Germinal center (tissue), 1 donor: Measurements from ENCODE around the gene PGP.
A peak's percentile ranks its signal among the peaks of the same experiment; 100 is the strongest.

ENCODE experiments used
- DNase-seq: peaks from one replicate; pipeline ENCODE4 v3.0.0; 2012; ENCODE audit warnings: mixed read lengths, low spot score

PGP gene

DNA sequence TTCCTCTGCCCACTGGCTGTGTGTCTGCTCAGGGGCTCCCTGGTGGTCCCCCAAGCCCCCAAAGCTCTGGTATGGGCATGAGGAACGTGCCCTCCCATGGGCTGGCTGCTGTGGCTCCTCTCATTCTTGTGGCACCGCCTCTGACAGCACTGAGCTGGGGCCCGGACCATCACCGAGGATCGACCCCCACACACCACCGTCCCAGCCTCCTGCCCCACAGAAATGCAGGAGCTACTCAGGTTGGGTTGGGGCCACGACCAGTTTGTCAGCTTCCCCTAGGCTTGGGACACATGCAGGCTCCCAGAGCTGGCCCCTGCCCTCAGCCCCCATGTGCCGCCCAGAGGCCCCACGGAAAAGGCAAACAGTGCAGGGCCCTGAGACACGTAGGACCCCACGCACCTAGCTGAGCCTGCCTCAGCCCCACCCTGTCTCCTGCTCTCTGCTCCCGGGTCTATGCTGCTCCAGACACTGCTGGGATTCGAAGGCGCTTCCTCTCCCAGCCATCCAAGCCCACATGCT, 15.0 kb downstream of the PGP start:
- DNase-seq: no peak

DNA sequence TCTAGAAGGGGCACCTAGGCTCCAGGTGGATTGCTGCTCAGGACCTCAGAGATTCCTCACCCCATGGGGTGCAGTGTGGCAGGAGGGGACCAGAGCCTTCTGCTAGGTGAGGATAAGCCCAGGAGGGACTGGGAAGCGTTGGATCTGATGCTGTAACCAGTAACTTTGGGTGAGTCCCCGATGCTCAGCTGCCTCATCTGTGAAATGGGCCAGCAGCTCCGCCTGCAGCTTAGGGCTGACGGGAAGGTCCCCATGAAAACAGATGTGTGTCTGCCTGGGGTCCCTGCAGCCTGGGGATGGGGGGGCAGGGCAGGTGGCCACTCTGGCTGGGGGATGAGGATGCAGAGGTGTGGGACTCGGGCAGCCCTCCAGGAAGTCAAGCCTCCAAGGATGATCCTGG, 15.5 kb downstream of the PGP start:
- DNase-seq: no peak

DNA sequence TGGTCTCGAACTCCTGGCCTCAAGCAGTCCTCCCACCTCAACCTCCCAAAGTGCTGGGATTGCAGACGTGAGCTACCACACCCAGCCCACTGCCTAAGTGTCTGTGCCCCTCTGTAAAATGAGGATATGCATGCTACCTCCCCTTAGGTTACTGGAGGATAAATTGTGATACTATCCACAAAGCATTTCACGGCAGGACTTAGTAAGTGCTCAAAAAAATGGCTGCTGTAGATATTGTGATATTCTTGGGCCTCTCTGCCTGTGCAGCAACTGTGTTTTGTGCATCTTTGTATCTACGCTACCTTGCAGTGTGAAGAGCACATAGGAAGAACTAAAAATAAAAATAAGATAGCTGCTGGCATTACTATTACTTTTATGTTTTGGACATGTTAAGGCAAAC, 16.4 kb downstream of the PGP start:
- no peak for DNase-seq

DNA sequence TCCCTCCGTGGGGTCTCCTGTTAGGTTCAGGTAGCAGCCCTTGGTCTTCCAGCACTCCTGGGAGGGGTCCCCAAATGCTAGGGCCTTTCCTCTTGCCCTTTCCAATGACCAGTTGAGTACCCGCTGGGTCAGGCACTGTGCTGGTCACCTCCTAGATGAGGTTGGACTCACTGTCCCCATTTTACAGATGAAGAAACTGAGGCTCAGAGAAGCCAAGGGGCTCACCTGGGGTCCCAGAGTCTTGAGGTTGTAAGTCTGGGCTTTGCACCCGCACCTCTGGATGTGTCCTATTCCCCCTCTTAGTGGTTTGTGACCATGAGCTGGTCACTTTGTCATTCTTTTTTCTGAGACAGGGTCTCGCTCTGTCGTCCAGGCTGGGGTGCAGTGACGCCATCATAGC, 16.9 kb downstream of the PGP start:
- DNase-seq: no peak

DNA sequence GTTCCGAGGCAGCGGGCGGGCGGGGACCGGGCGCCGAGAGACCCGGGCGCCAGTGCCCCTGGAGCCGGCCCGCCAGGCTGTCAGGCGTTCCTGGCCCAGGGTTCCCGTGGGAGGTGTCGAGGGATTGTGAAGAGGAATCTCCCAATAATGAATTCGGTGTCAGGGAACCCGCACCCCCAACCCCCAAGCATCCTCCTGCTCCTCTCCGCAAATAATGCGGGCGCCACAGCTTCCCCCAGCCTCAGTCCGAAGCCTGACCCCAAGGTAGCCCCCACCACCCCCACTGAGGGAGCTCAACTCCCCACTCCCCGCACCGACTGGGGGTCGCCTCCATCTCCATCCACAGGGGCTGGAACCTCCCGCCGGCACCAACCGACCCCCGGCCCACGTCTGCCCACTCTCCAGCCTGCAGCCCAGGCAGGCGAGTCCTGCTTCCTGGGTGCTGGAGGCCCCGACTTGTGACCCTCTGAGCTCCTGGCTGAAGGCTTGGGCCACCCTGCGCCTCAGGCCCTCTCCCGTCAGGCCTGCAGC, 17.6 kb downstream of the PGP start:
- no peak for DNase-seq

DNA sequence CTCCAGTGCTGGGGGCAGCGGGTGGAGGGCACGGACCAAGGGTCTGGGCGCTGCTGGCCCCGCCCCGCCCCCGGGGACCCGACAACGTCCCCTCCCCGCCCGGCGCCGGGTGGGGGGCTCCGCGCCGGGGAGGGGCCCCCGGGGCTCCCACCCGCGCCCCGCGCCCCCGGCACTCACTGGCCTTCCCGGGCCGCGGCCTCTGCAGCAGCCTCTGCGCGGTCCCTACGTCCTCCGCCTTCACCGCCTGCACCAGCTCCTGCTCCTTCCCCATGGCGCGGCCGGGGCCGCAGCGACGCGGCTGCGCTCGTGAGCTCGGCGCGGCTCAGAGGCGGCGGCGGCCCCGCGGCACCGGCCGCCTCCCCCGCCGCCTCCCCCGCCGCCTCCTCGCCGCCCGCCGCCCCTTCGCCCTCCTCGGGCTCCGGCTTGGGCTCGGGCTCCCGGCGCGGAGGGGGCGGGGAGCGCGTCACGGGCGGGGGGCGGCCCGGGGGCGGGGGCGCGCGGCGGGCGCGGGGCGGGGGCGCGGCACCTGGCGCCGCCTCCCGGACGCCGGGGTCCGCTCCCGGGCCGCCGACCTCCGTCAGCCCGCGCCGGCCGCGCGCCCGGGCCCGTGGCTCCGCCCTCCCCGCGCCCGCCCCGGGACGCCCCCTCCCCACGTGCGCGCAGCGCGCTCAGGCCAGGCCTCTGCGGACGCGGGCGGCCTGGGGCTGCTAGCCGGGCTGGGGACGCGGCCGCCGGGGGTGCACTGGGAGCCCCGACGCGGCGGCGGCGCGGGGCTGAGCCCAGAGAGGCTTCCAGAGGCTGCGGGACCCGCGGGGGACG, 18.3 kb downstream of the PGP start, which contains the start of gene CASKIN1:
CASKIN1 (minus strand) TSS at position 444 of the 819 bp plus-strand sequence; CDS start at position 271, 173 bp downstream.
- DNase-seq: peak; percentile 44

DNA sequence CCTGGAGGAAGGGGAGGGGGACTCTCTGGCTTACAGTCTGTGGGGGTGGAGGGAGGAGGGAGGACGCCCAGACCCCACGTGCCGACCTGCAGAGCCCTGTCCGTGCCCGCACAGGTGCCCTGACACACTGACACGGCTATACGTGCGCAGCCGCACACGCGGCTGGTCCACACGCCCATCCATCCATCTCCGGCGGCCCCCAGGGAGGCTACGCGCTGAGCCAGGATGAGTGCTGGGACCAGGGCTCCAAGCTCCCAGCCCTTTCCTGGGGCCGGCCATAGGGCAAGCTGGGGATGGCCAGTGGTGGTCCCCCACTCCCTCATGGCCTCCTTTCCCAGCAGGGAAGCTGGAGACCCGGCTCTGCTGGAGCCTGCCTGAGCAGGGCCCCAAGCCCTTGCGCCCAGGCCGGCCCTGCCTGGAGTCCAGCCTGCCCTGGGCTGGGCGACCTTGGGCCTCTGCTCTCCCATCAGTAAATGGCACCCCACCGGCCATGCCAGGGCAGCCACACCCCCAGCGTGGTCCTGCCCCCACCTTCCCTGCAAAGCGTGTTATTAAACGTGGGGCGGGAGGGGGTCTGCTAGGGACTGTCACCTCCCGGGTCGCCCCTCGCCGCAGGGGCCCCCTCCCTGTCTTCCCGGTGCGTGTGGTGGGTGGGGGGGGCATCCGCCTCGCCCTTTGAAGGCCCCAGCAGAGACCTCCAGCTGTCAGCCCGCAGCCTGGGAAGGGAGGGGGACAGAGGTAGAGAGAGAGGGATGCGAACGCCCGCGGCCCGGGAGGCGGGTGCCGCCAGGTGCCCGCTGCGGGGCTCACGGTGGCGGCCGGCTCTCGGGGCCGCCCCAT, 19.1 kb downstream of the PGP start:
- no peak for DNase-seq

DNA sequence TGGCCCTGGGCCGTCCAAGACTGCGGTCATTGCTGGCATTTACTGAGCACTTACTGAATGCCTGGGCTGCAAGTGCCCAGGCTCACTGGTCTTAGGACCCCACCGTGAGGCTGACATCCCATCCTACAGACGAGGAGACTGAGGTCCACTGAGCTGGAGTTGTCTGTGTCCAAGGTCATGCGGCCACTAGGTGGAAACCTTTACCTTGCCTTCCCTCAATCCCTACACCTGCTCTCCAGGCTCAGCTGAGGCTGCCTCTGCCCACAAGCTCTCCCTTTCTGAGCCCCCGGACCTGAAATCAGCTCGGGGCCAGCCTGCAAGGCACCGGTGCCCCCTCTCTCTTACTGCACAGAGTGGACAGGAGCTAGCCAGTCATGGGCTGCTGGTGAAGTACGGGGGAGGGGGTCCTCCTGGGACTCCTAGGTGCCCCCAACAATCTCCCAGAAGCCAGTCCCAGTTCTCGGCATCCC, 19.8 kb downstream of the PGP start:
- DNase-seq: peak; percentile 50

DNA sequence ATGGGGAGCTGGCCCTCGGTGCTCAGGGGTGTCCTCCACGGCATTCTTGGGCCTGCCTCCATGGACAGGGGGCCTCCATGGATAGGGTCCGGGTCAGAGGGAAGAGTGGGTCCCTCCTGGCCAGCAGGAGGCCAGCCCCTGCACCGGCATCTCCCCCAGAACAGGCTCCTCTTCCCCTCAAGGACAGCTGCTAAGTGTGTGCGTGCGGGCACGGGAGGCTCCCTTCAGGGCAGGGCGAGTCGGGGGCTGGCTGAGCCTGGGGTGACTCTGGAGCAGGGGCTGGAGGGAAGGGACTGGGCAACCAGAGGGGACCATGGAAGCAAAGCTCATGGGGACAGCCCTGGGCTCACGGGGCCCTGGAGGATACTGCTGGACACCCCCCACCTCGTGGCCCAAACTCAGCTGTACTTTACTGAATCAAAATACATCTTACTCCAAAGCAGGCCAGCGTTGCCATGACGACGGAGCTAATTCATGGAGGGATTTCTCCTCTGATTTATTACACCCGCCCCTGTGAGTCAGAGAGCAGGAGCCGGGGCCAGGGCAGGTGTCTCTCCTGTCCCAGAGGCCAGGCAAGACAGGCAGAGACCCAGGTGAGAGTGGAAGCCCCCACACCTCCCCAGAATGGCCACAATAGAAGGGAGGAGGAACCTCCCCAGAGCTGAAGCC, 20.3 kb downstream of the PGP start:
- DNase-seq: no peak

DNA sequence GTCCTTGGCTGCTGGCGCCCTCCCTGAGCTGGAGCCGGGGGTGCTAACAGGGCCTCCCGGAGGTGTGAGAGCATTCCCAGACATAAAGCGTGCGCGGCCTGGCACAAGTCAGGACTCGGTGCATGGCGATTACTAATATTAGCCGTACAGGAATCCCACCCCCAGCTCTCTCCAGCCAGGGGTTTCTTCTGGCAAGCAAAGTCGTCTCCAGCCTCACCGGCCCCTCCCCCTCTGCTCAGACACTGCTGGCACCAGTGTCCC, 23.3 kb downstream of the PGP start:
- no peak for DNase-seq

DNA sequence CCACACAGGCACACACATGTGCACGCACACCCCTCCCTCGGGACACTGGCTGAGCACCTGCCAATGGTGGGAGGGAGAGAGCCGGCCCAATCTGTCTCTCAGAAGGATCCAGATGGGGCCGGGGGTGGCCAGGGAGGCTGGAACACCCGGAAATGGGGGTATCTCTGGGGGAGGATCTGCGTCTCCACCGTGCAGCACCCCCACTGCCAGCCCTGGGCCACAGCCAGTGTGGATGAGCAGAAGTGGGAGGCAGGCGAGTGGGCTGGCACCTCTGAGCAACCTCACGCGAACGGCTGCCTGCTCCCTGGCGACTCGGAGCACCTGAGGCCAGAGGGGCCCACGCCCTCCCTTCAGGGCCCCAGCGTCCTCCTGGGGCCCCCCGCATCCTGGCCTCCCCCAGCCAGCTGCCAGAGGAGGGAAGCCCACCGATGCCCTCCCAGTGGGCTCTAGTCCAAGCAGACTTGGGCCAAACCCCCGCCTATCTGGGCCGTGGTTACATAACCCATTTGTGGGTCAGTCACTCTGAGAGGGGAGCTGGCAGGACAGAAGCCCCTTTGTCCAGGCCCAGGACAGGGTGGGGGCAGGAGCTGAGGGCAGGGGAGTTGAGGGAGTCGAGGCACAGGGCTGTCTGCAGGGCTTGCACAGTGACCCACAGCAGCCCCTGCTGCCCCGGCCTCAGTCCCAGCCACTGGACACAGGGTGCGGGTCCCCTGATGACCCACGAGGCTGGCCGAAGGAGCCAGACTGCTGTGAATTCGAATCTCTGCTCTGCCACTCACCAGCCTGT, 23.8 kb downstream of the PGP start:
- no peak for DNase-seq

DNA sequence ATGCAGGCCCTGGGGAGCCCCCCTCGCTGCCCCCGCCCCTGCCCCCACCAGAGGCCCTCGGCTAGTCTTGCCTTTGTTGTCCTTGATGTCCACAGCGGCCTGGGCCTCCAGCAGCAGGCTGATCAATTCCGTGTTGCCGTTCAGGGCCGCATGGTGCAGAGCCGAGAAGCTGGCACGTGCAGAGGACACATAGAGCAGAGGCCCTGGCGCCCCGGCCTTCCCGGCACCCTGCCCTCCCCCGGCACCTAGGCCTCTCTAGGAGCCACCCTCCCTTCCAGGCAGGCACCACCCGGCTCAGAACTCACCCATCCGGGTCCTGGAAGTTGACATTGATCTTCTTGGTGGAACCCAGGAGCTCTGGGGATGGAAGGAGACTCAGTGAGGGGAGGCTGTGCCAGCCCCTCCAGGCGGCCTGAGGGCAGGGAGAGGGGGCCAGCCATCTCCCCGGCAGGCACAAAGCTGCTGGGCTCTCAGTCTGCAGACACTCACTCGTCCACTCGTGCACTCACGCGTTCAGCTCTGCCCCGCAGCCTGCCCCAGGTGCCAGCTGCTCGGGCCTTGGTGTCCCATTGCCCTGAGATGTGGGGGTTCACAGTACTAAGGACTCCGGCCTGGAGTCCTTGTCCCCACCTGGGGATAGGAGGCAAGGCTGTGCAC, 24.5 kb downstream of the PGP start:
- no peak for DNase-seq

DNA sequence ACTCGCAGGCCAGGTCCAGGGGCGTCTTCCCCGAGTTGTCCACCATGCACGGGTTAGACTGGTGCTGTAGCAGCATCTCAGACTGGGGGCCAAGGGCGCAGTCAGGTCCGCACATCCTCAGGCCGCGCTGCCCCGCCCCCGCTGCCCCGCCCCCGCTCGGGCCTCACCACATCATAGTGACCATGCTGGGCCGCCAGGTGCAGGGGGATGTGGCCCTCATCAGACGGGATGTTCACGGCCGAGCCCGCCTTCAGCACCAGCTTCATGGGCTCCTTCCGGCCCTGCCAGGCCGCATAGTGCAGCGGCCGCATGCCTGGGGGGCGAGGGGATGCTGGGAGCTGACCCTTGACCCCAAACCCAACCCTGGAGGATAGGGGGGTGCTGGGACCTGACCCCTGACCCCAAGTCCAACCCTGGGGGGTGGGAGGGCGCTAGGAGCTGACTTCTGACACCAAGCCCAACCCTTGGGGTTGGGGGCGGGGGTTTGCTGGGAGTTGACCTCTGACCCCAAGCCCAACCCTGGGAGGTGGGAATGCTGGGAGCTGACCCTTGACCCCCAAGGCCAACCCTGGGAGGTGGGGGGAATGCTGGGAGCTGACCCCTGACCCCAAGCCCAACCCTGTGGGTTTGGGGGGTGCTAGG, 25.3 kb downstream of the PGP start:
- DNase-seq: no peak

DNA sequence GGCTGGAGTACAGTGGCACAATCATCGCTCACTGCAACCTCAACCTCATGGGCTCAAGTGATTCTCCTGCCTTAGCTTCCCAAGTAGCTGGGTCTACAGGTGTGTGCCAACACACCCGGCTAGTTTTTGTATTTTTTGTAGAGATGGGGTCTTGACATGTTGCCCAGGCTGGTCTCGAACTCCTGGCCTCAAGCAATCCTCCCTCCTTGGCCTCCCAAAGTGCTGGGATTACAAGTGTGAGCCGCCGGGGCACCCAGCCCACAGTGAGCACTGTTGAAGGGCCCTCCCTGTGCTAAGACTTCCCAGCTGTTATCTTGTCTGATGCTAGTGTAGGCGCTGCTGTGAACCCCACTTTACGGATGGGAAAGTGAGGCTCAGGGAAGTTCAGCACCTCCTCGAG, 26.2 kb downstream of the PGP start:
- no peak for DNase-seq

DNA sequence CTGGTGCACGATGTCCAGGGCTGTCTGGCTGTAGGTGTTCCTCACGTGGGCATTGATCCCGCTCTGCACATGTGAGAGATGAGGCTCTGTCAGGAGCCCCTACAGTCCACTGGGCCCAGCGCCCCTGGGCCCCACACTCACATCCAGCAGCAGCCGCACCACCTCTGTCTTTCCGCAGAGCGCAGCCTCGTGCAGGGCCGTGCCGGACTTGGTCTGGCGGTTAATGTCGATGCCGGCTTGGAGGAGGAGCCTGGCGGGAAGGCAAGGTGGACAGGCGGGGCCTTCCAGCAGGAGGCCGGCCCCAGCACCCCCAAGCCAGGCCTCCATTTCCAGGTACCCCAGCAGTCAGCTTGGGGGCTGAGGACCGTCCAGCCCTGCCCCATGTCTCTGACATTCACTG, 27.4 kb downstream of the PGP start:
- no peak for DNase-seq

DNA sequence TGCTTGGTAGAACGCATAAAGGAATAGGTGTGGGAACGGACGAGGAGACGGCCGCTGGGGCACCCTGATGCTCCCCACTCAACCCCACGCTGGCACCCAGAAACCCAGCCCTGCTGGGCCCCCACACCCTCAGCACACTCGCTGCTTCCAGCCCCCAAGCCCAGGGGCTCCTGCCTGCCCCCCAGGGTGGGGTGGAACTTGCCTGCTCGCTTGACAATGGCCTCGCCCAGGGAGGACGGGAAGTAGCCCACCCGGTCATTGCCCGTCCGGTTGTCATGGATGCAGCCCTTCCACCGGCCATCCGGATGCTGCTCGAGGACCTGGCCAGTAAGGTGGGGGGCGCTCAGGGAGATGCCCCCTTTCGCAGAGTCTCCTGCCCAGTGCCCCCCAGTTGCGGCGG, 28.1 kb downstream of the PGP start:
- no peak for DNase-seq

DNA sequence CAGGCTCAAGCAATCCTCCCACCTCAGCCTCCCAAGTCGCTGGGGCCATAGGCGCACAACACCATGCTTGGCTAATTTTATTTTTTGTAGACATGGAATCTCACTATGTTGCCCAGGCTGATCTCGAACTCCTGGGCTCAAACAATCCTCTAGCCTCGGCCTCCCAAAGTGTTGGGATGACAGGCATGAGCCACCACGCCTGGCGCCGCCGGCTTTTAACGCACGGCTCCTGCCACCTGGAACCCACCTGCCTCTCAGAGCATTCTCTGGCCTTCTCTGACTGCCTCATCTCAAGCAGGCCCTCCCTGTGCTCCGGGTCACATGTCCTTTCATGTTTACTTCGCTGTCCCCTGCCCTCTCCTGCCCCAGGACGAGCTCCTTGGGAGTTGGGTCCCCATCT, 28.6 kb downstream of the PGP start:
- no peak for DNase-seq

DNA sequence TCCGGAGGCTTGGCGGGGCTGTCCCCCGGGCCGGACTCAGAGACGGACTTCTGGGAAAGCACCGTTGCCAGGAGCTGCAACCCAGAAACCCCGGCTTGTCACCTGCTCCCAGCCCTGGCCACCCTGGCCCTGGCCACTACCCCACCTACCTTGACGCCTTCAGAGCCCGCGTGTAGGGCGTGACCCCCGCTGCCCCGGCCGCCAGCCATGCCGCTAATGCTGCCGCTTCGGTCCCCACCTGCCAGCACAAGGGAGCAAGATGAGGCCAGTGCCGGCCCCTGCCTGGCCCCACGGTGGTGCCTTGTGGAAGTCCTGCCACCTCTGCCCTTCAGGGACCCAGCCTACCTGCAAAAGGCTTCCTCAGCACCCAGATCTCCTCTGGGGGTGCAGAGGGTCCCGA, 29.7 kb downstream of the PGP start:
- DNase-seq: no peak

DNA sequence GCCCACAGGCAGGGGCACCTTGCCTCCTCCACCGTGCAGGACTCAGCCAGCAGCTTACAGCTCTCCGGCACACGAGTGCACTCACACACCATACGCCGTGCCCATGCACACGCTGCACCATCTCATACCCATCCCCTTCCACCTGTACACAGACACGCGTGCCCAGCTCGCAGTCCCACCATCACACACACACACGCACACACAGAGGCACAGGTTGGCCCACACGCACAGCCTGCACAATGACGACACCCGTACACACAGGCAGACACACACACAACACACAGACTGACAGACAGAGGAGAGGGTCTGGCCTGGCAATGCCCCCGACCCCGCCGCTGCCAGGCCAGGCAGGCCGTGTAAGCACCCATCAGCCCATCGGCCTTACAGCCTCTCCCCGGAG, 30.3 kb downstream of the PGP start:
- DNase-seq: no peak

DNA sequence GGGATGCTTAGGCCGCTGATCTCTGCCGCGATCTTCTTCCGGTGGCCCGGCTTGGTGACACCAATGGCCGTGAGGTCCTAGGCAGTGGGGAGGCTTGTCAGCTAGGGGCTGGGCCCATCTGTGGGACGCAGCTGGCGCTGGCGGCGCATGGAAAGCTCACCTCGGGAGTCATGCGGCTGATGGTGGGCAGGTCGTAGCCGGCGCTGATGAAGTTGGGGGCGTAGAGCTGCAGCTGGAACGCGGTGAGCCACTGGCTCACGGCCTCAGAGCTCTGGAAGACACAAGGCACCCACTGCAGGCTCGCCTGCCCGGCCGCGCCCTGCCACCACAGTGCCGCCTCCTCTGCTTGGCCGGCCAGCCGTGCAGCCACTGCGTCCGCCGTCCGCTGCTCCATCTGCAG, 31.0 kb downstream of the PGP start:
- DNase-seq: no peak

DNA sequence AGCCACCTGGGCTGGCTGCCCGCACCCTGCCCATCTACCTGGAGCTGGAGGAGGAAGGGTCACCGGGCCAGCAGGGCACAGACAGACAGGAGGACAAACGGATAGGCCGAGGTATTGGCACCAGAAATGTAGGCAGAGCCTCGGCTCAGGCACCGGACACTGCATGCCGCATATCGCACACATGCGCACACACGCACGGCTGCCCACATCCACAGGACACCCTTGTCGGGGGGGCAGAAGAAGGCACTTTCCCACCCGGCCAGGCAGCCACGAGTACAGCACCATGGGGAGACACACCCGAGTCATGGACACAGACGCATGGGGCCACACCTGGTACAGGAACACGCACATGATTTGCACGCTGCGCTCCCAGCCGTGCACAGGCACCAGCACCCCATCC, 32.7 kb downstream of the PGP start:
- DNase-seq: no peak
